ENCODE data around the gene TEAD3. TPM values are rescaled to one million over a fixed set of nuclear protein-coding genes. Genes with fewer than 3 reads are reported as not detected.

The TEAD3 gene
- total RNA-seq, 1 donor from 2014 or later = 75.5 TPM

DNA sequence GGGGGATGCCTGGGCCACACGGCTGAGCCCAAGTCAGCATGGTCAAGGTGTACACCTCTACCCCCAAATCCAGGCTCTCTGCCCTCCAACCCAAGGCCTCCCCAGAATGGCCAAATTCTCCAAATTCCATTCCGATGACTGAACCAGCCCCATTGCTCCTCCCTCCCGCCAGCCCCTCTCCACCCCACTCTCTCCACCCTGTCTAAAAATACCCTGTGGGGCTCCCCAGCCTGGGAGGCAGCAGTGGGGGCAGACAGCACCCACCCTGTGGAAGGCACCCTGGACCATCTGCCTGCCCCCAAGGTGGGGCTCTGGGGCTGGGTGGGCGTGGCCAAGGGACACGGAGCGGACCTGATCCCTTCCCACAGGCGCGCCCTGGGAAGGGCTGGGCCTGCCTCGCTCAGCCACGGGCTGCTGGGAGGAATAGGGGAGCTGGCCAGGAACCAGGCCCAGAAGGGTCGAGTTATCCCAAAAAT lies 11.4 kb downstream of the TEAD3 start:
- Histone ChIP-seq H3K4me1 (ENCODE audit: insufficient read depth, low read length) (peaks cover 54% of the 10 kb centered on the region), H3K27me3 (ENCODE audit: insufficient read depth, low read length) (no peaks in the 10 kb centered on the region), H3K27ac (ENCODE audit: low read depth, low read length) (peak overlapping the region; percentile 79), H3K36me3 (ENCODE audit: insufficient read depth, low read length) (peaks cover 10% of the 10 kb centered on the region), H2AFZ (ENCODE audit: low read depth, low read length) (no peak overlapping the region), H3K9ac (ENCODE audit: low read length) (peak overlapping the region; percentile 45), H4K20me1 (ENCODE audit: insufficient read depth, low read length) (peaks cover 52% of the 10 kb centered on the region), H3K4me2 (ENCODE audit: low read length) (peak overlapping the region; percentile 62), H3K79me2 (ENCODE audit: insufficient read depth, low read length) (peaks cover 80% of the 10 kb centered on the region), H3K4me3 (ENCODE audit: insufficient read depth, low read depth, low read length) (no peak overlapping the region), H3K9me3 (ENCODE audit: insufficient read depth, low read depth, low read length) (no peaks in the 10 kb centered on the region)
- peaks cover 10% of the 10 kb centered on the region for H3K36me3 Mint-ChIP-seq (ENCODE audit: low read depth, unreplicated experiment)
- peak; percentile 47 for DNase-seq (ENCODE audit: low read depth)
- peaks cover 37% of the 10 kb centered on the region for H3K4me1 Mint-ChIP-seq (ENCODE audit: low read depth, unreplicated experiment)
- H3K9me3 Mint-ChIP-seq (ENCODE audit: unreplicated experiment) = no peaks in the 10 kb centered on the region
- FAIRE-seq = no peak
- no peaks in the 10 kb centered on the region for H3K27me3 Mint-ChIP-seq (ENCODE audit: low read depth, unreplicated experiment)
- TF ChIP-seq CTCF (IDR thresholded peaks at IDR 0.05; ENCODE audit: insufficient read depth, low read depth, low read length) = no peak
- no peak for TF ChIP-seq EZH2 (IDR thresholded peaks at IDR 0.05; ENCODE audit: insufficient read depth, low read length)
- H3K27ac Mint-ChIP-seq (ENCODE audit: unreplicated experiment) = peak overlapping the region; percentile 94
- peak overlapping the region; percentile 54 for H3K4me3 Mint-ChIP-seq (ENCODE audit: unreplicated experiment)

- H3K9ac ChIP-seq (ENCODE audit: low read length) = peak overlapping the region; percentile 45
- H4K20me1 ChIP-seq (ENCODE audit: insufficient read depth, low read length) = peaks cover 50% of the 10 kb centered on the region
- Mint-ChIP-seq H3K9me3 (ENCODE audit: unreplicated experiment) (no peaks in the 10 kb centered on the region), H3K27me3 (ENCODE audit: low read depth, unreplicated experiment) (no peaks in the 10 kb centered on the region), H3K4me3 (ENCODE audit: unreplicated experiment) (no peak overlapping the region), H3K4me1 (ENCODE audit: low read depth, unreplicated experiment) (peaks cover 35% of the 10 kb centered on the region), H3K36me3 (ENCODE audit: low read depth, unreplicated experiment) (peaks cover 10% of the 10 kb centered on the region), H3K27ac (ENCODE audit: unreplicated experiment) (peak overlapping the region; percentile 94)
- H3K79me2 ChIP-seq (ENCODE audit: insufficient read depth, low read length) = peaks cover 77% of the 10 kb centered on the region
- DNase-seq (ENCODE audit: low read depth) (no peak), FAIRE-seq (no peak)
- TF ChIP-seq CTCF (IDR thresholded peaks at IDR 0.05; ENCODE audit: insufficient read depth, low read depth, low read length) = no peak
- TF ChIP-seq EZH2 (IDR thresholded peaks at IDR 0.05; ENCODE audit: insufficient read depth, low read length) = no peak
- H3K4me2 ChIP-seq (ENCODE audit: low read length) = peak overlapping the region; percentile 62
- no peak overlapping the region for H2AFZ ChIP-seq (ENCODE audit: low read depth, low read length)
- no peaks in the 10 kb centered on the region for H3K27me3 ChIP-seq (ENCODE audit: insufficient read depth, low read length)
- no peak overlapping the region for H3K4me3 ChIP-seq (ENCODE audit: insufficient read depth, low read depth, low read length)
- H3K9me3 ChIP-seq (ENCODE audit: insufficient read depth, low read depth, low read length) = no peaks in the 10 kb centered on the region
- H3K36me3 ChIP-seq (ENCODE audit: insufficient read depth, low read length) = peaks cover 10% of the 10 kb centered on the region
- H3K27ac ChIP-seq (ENCODE audit: low read depth, low read length) = peak overlapping the region; percentile 79
- H3K4me1 ChIP-seq (ENCODE audit: insufficient read depth, low read length) = peaks cover 51% of the 10 kb centered on the region
These were observed 11.9 kb downstream of the TEAD3 start for GRCh38 chr6:35484921-35485392.

GRCh38 chr6:35483893-35484645 lies 12.8 kb downstream of the TEAD3 start:
- TF ChIP-seq CTCF (IDR thresholded peaks at IDR 0.05; ENCODE audit: insufficient read depth, low read depth, low read length) = no peak
- no peak for TF ChIP-seq EZH2 (IDR thresholded peaks at IDR 0.05; ENCODE audit: insufficient read depth, low read length)
- H3K4me2 ChIP-seq (ENCODE audit: low read length) = peak overlapping the region; percentile 62
- FAIRE-seq (no peak), DNase-seq (ENCODE audit: low read depth) (no peak)
- H3K9ac ChIP-seq (ENCODE audit: low read length) = no peak overlapping the region
- no peak overlapping the region for H3K27ac ChIP-seq (ENCODE audit: low read depth, low read length)
- peaks cover 42% of the 10 kb centered on the region for H3K4me1 ChIP-seq (ENCODE audit: insufficient read depth, low read length)
- no peak overlapping the region for H3K4me3 Mint-ChIP-seq (ENCODE audit: unreplicated experiment)
- H3K27ac Mint-ChIP-seq (ENCODE audit: unreplicated experiment) = peak overlapping the region; percentile 53
- no peak overlapping the region for H2AFZ ChIP-seq (ENCODE audit: low read depth, low read length)
- no peaks in the 10 kb centered on the region for H3K9me3 Mint-ChIP-seq (ENCODE audit: unreplicated experiment)
- H3K36me3 Mint-ChIP-seq (ENCODE audit: low read depth, unreplicated experiment) = peaks cover 10% of the 10 kb centered on the region
- no peaks in the 10 kb centered on the region for H3K9me3 ChIP-seq (ENCODE audit: insufficient read depth, low read depth, low read length)
- H3K27me3 ChIP-seq (ENCODE audit: insufficient read depth, low read length) = no peaks in the 10 kb centered on the region
- peaks cover 31% of the 10 kb centered on the region for H3K4me1 Mint-ChIP-seq (ENCODE audit: low read depth, unreplicated experiment)
- H4K20me1 ChIP-seq (ENCODE audit: insufficient read depth, low read length) = peaks cover 56% of the 10 kb centered on the region
- no peak overlapping the region for H3K4me3 ChIP-seq (ENCODE audit: insufficient read depth, low read depth, low read length)
- H3K79me2 ChIP-seq (ENCODE audit: insufficient read depth, low read length) = peaks cover 68% of the 10 kb centered on the region
- peaks cover 10% of the 10 kb centered on the region for H3K36me3 ChIP-seq (ENCODE audit: insufficient read depth, low read length)
- no peaks in the 10 kb centered on the region for H3K27me3 Mint-ChIP-seq (ENCODE audit: low read depth, unreplicated experiment)

All from astrocyte (in vitro differentiated cells and primary cell).